Stimulated activated CD8-positive, alpha-beta memory T cell treated with anti-CD3 and anti-CD28 coated beads, Interleukin-4, amount 100 ng/mL, for 48 hours (primary cell): ENCODE data around the gene KCTD2.
A peak's percentile ranks its signal among the peaks of the same experiment; 100 is the strongest.
"Not testable (repeated sequence)": the region's sequence is repeated elsewhere in the genome, so short reads cannot be mapped to it uniquely, and the experiment has no call there.

Experiments
- DNase-seq: peaks from one replicate; pipeline ENCODE4 v3.0.0-alpha.2; 2020

The KCTD2 gene

DNA sequence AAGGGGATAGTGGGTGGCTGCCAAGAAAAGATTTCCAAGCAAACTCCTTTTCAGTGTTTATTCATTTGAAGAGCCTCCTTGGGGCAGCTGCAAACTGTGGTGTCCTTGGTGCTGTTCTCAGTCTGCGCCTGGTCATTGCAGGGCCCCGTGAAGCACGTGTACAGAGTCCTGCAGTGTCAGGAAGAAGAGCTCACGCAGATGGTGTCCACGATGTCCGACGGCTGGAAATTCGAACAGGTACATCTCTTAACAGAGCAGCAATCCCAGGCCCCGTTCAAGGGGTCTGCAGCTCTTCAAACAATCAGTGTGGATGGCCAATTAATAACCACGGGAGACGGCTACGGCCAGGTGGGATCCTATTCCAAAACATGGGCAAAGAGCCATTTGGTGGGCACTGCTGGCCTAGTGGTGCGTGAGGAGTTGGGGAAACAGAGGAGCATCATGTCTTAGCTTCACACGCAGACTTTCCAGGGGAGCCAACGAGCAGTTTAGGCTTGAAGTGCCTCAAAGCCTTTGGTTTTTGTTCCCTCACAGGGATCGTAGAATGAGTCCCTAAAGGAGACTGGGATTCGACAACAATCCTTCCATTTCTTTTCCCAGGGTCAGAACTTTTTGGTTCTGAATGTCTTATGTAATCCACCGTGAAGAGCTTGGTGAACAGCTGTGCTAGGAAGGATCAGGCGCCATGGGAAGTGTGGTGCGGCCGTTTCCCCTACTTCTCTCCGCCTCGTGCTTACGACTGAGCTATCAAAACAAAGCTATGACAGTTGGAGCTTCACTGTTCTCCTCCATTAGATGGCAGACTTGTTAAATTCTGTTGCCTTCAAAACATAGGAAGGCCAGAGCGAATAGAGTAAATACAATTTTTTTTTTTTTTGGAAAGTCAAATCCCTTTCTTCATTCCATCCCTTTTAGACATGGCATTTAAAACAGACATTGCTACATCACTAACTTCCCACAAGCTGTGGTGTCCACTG, 12.6 kb downstream of the KCTD2 start:
- no peak for DNase-seq

DNA sequence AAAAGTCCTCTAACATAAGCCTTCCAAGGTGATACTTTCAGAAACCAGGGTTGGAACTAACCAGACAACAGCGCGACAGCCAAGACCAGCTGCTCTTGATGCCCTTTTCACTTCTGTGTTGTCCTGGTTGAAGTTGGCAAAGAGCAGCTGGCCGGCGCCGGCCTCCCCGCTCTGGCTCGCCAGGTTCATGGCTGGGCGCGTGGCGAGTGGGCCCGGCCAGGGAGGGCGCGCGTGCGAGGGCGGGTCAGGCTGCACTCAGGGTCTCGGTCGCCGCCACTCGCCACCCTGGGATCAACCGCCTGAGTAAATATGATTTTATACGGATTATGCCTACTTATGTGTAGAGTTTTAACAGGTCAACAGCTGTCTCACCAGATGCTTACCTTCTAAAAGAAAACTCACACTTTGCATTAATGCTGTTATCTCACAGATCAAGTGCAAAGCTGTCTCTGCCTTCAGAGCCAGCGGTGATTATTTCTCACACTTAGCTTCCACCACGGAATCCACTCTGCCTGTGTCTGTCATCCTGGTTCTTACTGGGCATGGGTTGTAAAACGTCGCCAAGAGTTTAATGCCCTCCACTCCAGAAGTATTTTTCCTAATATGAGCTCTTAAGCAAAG, 13.5 kb downstream of the KCTD2 start:
- DNase-seq = no peak

DNA sequence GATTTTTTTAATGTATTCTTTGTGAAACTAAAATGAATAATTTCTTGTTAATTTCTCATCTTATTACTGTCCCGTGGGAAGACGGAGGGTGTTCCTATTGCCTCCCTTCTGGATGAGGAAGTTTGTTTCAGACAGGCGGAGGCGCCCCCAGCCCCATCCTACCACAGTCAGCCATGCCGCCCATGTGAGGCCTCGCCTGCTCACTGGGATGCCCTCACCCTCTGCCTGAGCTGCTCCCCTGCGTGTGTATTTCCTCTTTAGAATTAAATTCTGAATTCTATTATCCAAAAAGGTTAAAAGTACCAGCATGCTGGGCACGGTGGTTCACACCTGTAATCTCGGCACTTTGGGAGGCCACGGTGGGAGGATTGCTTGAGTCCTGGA, 14.0 kb downstream of the KCTD2 start:
- DNase-seq = no peak

DNA sequence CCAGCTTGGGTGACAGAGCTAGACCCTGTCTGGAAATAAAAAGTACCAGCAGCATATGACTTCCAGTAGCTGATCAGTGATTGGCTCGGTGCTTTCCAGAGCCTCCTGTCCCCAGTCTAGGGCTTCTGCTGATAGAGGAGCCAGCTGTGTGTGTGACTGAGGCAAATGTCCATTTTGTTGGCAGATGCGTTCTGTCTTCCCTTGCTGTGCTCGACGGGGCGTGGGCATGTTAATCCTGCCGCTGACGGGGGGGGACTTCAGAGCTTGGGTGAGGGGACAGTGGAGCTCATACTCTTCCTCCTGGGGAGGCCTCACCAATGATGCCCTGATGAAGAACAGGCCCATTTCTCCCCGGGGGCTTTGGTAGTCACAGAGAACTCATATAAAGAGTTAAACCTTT, 14.6 kb downstream of the KCTD2 start:
- DNase-seq = no peak

DNA sequence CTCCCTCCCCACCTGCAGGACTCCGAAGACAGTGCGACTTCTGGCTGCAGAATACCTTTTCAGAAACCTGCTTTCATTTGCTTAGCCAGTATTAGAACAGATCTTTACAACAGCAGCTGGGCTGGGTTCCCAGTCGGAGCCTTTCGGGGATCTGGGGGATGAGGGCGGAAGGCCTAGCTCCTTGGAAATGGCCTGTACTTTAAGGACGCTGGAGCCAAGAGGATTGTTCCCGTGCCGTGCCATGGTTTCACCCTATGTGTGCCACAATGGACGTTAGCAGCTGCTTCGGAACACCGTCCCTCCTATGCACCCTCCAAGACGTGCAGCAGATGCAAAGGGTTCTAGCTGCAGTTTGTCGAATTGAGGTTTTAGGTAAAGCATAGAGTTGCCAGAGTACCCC, 16.2 kb downstream of the KCTD2 start:
- DNase-seq = no peak

DNA sequence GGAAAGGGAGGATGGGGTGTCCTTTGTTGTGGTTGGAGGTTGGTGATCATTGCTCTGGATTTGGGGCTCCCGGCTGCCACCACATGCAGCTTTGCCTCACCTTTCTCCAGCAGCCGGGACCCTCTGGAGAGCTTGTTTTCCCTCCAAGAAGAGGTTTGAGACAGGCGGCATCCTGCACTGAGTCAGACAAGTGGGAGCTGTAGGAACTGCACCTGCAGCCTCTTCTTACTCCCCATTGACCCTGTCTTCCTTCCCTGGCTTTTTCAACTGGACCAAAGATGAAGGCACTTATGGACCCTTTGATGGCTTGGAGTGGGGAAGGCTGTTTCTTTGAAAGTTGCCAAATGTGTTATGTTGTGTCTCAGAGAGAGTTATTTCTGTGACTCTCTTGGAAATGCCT, 16.6 kb downstream of the KCTD2 start:
- no peak for DNase-seq

DNA sequence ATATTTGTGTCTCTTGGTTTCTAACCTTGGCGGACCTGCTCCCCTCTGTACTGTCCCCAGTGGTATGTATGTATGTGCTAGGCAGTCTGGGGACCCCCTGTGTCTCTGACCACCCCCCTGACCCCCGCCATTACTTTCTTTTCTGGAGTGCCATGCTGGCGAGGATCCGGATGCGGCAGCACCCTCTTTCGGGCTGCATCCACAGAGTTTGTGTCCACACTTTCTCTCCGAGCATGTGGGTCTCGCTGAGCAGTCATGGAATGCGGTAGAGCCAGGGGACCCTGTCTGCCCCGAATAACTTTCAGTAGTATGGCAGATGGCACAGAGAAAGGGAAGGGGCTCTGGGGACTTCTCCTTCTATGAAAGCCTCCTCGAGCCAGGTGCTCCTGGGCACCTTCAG, 17.0 kb downstream of the KCTD2 start:
- DNase-seq = no peak

DNA sequence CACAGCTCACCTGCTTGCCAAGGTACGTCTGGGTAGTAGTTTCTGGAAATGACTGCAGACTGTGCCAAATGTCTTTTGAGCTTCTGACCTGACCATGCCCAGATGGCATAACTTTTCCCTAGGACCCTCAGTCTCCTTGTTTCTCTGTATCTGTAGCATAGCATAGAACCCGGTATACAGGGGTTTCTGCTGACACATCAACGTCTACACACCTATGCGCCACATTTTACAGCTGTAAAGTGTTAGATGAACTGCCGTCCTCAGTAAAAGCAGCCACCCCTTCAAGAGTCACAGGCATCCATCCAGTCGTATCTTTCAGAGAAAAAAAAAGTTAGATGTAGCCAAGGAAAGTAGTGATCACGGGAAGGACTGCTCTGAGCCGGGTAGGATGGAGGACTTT, 17.4 kb downstream of the KCTD2 start:
- no peak for DNase-seq

DNA sequence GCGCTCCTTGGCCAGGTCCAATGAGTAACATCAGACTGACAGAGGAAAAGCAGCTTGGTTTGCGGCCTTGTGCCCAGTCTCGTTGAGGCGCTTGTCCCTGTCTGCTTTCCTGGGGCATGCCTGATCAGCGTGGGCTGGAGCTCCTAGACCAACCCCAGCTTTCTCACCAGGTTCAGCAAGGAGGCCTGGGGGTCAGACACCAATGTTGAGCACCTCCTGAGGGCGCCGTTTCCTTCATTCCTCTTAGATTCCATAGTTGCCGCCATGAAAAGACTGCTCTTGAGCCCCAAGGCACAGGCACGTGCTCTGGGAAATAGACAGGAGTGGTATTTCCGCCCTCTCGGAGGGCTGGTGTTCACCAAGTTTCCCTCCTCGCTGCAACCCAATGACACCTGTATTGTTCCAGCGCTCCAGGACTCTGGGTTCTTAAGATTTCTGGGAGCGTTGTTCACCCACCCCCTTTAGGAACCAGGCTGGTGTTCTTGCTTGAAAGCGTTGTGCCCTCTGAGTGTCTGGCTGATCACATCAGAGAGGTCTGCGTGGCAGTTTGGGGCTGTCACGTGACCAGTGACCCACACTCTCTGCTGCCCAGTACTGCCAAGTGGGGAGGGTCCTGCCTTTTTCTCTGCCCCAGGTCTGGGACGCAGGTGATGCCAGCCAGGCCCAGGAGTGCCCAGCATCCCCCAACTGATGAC, 18.0 kb downstream of the KCTD2 start:
- no peak for DNase-seq

DNA sequence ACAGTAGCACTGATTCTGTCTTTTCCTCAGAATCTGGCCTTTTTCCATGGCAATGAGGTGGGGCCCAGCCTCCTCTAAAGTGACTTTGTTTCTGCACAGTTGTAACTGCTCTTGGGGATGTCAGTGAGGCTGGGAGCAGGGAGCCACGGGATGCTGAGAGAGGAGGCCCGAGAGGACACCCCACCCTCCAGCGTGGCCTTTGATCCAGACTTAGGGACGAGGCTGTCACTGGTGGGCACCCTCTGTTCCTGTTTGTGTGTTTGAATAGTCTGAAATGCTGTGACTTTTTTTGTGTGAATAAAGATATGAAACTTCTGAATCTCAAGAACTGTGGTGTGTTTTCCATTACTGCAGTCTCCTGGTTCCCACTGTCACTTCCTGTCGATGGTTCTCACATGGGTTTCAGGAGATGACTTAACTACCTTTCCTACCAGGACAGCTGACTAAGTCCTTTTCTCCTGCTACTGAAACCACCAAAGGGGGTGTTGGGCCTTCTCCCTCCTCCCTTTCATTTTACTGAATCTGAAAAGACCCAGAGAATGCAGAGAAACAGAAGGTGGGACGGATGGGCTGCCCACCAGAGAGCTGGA, 18.6 kb downstream of the KCTD2 start:
- no peak for DNase-seq

DNA sequence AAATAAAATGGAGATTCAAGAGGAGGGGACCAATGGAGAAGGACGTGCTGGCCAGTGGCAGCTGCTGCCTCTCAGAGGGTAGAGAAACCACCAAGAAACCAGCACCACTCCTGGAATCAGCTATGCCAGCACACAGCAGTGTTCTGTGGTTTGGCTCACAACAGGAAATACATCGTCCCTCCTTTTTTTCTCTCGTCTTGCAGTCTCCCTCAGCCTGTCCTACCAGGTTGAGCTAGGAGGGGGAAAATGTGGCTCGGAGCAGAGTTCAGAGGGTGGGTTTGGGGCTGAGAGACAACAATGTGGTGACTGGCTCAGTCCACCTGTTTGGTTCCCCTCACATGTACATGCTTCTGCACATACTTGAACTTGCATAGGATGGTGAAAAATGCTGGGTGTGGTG, 20.8 kb downstream of the KCTD2 start:
- peak; percentile 41 for DNase-seq

DNA sequence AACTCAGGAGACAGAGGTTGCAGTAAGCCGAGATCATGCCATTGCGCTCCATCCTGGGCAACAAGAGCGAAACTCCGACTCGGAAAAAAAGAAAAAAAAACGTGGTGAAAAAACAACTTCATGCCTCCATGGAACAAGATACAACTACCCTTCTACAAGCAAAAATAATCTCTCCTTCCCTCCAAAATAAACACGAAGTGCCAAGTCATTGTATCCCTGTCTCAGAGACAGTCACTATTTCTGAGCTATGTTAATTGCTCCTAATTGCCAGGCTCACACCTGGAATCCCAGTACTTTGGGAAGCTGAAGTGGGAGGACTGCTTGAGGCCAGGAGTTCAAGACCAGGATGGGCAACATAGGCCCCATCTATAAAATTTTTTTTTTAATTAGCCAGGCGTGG, 21.7 kb downstream of the KCTD2 start:
- DNase-seq = no peak

DNA sequence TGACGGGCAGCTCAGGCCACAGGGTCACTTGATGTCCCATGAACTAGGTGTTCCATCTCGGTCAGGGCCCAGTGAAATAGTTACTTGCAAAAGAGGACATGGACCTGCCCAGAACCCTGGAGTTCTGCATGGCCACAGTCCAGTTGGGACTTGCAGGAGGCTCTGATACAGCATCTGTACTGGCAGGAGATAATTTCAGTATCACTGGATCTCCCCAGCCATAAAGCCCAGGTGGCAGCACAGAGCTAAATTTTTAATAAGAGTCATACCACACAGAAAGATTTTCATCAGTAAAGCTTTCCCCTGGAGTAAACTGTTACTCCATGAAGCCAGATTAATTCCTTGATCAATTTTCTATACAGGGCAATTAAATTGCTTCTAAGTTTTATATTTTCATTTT, 22.8 kb downstream of the KCTD2 start:
- DNase-seq = no peak

DNA sequence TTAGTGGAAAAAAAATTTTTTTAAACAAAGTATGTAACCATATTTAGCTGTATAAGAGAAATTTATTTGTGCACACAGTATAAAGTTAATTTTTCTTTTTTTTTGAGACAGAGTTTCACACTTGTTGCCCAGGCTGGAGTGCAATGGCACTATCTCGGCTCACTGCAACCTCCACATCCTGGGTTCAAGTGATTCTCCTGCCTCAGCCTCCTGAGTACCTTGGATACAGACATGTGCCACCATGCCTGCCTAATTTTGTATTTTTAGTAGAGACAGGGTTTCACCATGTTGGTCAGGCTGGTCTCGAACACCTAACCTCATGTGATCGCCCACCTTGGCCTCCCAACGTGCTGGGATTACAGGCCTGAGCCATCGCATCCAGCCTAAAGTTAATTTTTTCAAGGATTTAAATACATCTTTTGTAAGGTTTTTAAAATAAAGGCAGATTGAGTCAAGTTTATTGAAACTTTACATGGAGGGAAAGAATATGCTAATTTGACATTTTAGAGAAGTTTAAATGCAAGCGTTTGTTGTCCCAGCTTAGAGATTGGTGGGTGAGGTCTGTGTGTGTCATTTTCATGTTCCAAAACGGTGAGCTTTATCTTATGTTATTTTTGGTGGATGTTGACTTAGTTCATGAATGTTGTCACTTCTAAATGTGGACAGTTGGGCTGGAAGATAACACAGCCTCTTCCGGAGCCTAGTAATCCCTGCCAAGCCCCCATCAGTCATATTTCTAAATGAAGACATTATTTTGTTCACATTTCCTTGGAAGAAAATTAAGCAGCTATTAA, 24.6 kb downstream of the KCTD2 start:
- not testable (repeated sequence) for DNase-seq

DNA sequence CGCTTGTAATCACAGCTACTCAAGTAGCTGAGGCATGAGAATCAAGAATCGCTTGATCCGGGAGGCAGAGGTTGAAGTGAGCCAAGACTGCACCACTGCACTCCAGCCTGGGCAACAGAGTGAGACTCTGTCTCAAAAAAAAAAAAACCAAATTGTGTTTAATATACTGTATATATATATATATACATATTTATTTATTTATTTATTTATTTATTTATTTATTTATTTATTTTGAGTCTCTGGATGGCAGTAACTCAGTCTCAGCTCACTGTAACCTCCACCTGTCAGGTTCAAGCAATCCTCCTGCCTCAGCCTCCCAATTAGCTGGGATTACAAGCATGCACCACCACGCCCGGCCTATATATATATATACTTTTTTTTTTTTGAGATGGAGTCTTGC, 25.9 kb downstream of the KCTD2 start:
- DNase-seq = not testable (repeated sequence)

DNA sequence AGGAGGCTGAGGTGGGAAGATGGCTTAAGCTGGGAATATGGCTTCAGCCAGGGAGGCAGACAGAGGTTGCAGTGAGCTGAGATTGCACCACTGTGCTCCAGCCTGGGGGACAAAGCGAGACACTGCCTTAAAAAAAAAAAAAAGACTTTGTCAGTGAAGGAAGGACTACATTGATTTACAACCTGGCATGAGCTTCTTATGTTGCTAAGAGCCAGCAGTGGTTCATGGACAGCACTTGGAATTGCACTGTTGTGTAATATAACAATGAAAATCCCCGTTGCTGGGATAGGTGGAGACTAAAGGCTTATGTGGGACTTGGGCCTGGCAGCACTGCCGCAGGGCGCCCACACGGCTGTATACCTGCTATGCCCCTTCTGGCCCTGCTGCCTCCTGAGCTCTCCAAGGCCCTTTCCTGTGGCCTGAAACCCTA, 26.6 kb downstream of the KCTD2 start:
- no peak for DNase-seq

DNA sequence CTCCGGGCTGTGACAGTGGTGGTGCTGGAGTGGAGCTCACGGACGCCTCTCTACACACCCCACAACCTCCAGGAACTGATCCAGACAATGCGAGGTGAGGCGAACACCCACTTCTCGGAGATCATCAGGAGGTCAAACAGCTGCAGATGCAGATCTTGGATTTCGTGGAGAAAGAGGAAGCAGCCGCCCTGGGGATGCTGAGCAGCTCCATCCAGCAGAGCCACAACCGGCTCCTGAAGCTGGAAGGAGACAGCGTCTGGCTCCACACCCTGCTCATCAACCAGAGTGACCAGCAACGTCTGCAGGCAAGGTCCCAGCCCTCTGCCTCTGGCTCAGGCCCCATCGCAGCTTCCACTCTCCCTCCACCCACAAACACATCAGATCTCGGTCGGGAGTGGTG, 27.5 kb downstream of the KCTD2 start:
- no peak for DNase-seq

DNA sequence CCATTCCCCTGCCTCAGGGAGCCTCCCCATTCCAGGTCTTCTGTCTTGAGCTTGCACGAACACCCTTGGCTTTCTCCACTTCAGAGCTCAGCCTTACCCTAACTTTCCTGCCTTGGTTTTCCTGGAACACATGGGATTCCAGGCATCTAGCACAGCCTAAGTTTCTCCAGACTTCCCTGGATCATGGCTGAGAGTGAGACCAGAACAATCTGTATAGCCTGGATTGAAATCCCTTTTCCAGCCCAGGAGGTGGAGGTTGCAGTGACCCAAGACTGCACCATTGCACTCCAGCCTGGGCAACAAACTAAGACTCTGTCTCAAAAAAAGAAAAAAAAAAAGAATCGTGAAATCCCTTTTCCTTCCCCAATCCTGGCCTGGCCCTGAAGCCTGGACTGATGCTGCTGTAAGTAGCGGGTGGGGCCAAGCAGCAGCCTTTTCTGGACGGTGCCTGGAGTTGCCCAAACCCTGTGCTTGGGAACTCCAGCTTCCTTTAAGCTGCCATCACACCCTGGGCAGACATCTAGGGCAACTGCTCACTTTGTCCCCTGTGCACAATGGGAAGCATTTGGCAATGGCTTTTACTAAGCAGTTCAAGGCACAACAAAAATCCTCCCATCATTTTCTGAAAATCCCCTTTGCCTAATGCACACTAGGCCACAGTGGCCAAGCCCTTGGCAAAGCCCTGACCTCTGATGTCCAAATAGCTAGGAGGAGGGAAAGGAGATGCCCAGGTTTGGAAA, 28.7 kb downstream of the KCTD2 start:
- DNase-seq = no peak

DNA sequence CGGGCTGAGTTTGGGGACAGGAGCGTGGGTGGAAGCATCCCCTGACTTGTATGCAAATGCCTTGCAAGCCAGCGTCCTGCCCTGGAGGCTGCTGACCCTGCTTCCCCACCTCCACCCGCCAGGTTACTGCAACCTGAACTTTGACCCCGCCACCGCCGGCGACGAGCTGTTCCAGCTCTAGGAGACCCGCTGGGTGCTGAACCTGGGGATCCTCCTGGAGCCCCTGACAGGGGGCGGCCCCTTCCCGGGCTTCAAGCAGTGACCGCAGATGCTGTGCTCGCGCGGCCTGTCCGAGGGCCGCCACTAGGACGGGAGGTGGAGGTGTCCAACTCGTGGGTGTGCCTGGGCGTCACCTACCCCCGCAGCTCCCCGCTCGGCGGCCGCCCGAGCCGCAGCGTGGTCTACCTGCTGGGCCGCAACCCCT, 30.1 kb downstream of the KCTD2 start:
- no peak for DNase-seq

DNA sequence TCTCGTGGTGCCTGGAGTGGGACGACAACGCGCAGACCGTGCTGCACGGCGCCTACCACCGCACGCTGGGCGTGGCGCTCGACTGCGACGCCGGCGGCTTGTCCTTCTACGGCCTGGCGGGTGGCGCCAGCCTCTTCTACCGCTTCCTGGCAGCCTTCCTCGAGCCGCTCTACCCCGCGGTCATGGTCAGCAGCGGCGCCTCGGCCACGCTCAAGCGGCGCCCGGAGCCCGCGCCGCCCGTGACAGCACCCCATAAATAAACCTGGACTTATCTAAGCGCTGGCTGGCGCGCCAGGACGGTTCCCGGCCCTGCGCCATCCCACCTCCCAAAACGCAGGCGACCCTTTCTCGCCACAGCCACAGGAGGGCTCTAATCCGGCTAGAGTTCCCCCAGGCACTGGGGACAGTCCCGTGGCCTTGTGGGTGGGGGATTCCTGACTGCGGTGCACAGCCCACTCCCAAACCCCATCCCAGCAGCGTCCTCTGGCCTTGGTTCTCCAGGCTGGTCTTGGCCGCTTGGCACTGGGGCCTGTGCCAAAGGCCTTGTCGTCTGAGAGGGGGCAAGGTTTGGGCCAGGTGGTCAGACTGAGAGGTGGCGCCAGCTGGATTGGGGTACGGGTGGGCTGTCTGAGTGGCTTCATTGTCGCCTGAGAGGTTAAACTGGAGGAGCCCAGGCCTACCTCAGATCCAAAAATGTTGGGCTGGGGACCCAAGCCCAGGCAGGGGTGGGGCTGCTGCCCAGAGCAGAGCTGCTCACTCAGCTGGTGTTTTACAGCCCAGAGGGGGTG, 30.7 kb downstream of the KCTD2 start:
- peak; percentile 67 for DNase-seq
